GM10847 (cell line): ENCODE measurements around the gene TRIP13.

ENCODE experiments used
- POLR2A ChIP-seq: IDR thresholded peaks from 2 replicates; pipeline ENCODE4 v1.6.1; 2011; ENCODE audit not compliant: insufficient read length; ENCODE audit errors: extremely low read depth

The TRIP13 gene

GRCh38 chr5:955886-956761, 63.4 kb downstream of the TRIP13 start:
- no peak for TF ChIP-seq POLR2A

GRCh38 chr5:956941-957747, 64.5 kb downstream of the TRIP13 start:
- TF ChIP-seq POLR2A = no peak

GRCh38 chr5:957748-958485, 65.2 kb downstream of the TRIP13 start:
- TF ChIP-seq POLR2A = no peak

GRCh38 chr5:958701-959571, 66.3 kb downstream of the TRIP13 start:
- no peak for TF ChIP-seq POLR2A

- no peak for TF ChIP-seq POLR2A
Observed at GRCh38 chr5:959581-960531, 67.2 kb downstream of the TRIP13 start.

GRCh38 chr5:960551-960950, 67.9 kb downstream of the TRIP13 start:
- no peak for TF ChIP-seq POLR2A

- no peak for TF ChIP-seq POLR2A
Observed at GRCh38 chr5:961002-961710, 68.5 kb downstream of the TRIP13 start.

GRCh38 chr5:961711-962240, 69.1 kb downstream of the TRIP13 start:
- TF ChIP-seq POLR2A = no peak

- no peak for TF ChIP-seq POLR2A
Observed at GRCh38 chr5:962386-962785, 69.7 kb downstream of the TRIP13 start.

GRCh38 chr5:962801-963200, 70.1 kb downstream of the TRIP13 start:
- no peak for TF ChIP-seq POLR2A

GRCh38 chr5:963310-963672, 70.6 kb downstream of the TRIP13 start:
- TF ChIP-seq POLR2A = no peak

GRCh38 chr5:963673-964531, 71.2 kb downstream of the TRIP13 start:
- TF ChIP-seq POLR2A = no peak
